Liver (tissue), 9 donors: ENCODE measurements around the gene CNIH1. TPM values are rescaled to one million over a fixed set of nuclear protein-coding genes. Genes with fewer than 3 reads are reported as not detected.
A peak's percentile ranks its signal among the peaks of the same experiment; 100 is the strongest.

ENCODE experiments used
- DNase-seq: peaks from one replicate; pipeline ENCODE4 v3.0.0-alpha.2; 2017; ENCODE audit warnings: low spot score
- H3K27ac ChIP-seq, 2 donors: one replicate each; pipeline ENCODE4 v1.7.0; 2013; ENCODE audit warnings: inconsistent platforms in 2 of 2, low read length in 2 of 2, control low read depth in 1 of 2, low read depth in 1 of 2, mild to moderate bottlenecking in 1 of 2
- H3K27me3 ChIP-seq, 4 donors: one replicate each; pipeline versions ENCODE4 v1.6.1 to v1.7.0; 2013; ENCODE audit warnings: low read length in 3 of 4, inconsistent platforms in 1 of 4, mild to moderate bottlenecking in 1 of 4, moderate library complexity in 1 of 4; ENCODE audit not compliant: control insufficient read depth in 4 of 4, insufficient read depth in 4 of 4
- H3K36me3 ChIP-seq, 4 donors: one replicate each; pipeline versions ENCODE4 v1.6.1 to v1.7.0; 2013; ENCODE audit warnings: low read length in 3 of 4, mild to moderate bottlenecking in 3 of 4, low read depth in 1 of 4, moderate library complexity in 1 of 4; ENCODE audit not compliant: control insufficient read depth in 4 of 4, insufficient read depth in 3 of 4
- H3K4me1 ChIP-seq, 4 donors: one replicate each; pipeline versions ENCODE4 v1.6.1 to v1.7.0; 2013; ENCODE audit warnings: low read length in 3 of 4, mild to moderate bottlenecking in 3 of 4, moderate library complexity in 1 of 4; ENCODE audit not compliant: control insufficient read depth in 4 of 4, insufficient read depth in 4 of 4
- H3K4me3 ChIP-seq, 3 donors: one replicate each; pipeline versions ENCODE4 v1.6.1 to v1.7.0; 2013; ENCODE audit warnings: low read length in 3 of 3, control low read depth in 1 of 3, low read depth in 1 of 3, mild to moderate bottlenecking in 1 of 3
- H3K9ac ChIP-seq, 2 donors: one replicate each; pipeline ENCODE4 v1.7.0; 2013; ENCODE audit warnings: low read length in 2 of 2, mild to moderate bottlenecking in 2 of 2, moderate library complexity in 2 of 2, control low read depth in 1 of 2, low read depth in 1 of 2
- H3K9me3 ChIP-seq, 4 donors: one replicate each; pipeline versions ENCODE4 v1.6.1 to v1.7.0; 2013; ENCODE audit warnings: low read length in 3 of 4; ENCODE audit not compliant: control insufficient read depth in 4 of 4
- ATF3 ChIP-seq: IDR thresholded peaks from 2 replicates; pipeline ENCODE4 v1.6.1; 2016; ENCODE audit warnings: antibody characterized with exemption
- CTCF ChIP-seq: fragments of 150-350 bp; IDR thresholded peaks from 2 replicates; pipeline ENCODE4 v1.5.1; 2017; ENCODE audit warnings: improper control_type of control experiment, low read depth, low read length; ENCODE audit not compliant: missing input control
- EGR1 ChIP-seq, 2 donors: IDR thresholded peaks; 2 replicates each; pipeline ENCODE4 v1.6.1; 2016 to 2018; ENCODE audit warnings: antibody characterized with exemption in 2 of 2, low read depth in 2 of 2
- GABPA ChIP-seq, 2 donors: IDR thresholded peaks in 1 of 2; conservative IDR thresholded peaks in 1 of 2; 2 replicates each; pipeline ENCODE4 v1.6.1; 2016; ENCODE audit warnings: antibody characterized with exemption in 2 of 2, mild to moderate bottlenecking in 1 of 2, moderate library complexity in 1 of 2
- HNF4A ChIP-seq, 2 donors: conservative IDR thresholded peaks; 2 replicates each; pipeline ENCODE4 v1.6.1; 2016; ENCODE audit warnings: antibody characterized with exemption in 2 of 2, mild to moderate bottlenecking in 2 of 2
- HNF4G ChIP-seq: IDR thresholded peaks from 2 replicates; pipeline ENCODE4 v1.6.1; 2016; ENCODE audit warnings: antibody characterized with exemption
- JUND ChIP-seq, 2 donors: IDR thresholded peaks; 2 replicates each; pipeline ENCODE4 v1.6.1; 2016; ENCODE audit warnings: antibody characterized with exemption in 2 of 2
- MAX ChIP-seq: IDR thresholded peaks from 2 replicates; pipeline ENCODE4 v1.6.1; 2016; ENCODE audit warnings: antibody characterized with exemption
- RAD21 ChIP-seq, 2 donors: IDR thresholded peaks; 2 replicates each; pipeline ENCODE4 v1.6.1; 2016; ENCODE audit warnings: antibody characterized with exemption in 2 of 2, mild to moderate bottlenecking in 2 of 2
- RXRA ChIP-seq, 2 donors: IDR thresholded peaks; 2 replicates each; pipeline ENCODE4 v1.6.1; 2017 to 2018; ENCODE audit warnings: antibody characterized with exemption in 2 of 2, mild to moderate bottlenecking in 1 of 2
- SP1 ChIP-seq: IDR thresholded peaks from 2 replicates; pipeline ENCODE4 v1.6.1; 2018; ENCODE audit warnings: antibody characterized with exemption, mild to moderate bottlenecking
- TAF1 ChIP-seq: conservative IDR thresholded peaks from 2 replicates; pipeline ENCODE4 v1.6.1; 2016; ENCODE audit warnings: antibody characterized with exemption, mild to moderate bottlenecking
- YY1 ChIP-seq: IDR thresholded peaks from 2 replicates; pipeline ENCODE4 v1.6.1; 2016; ENCODE audit warnings: antibody characterized with exemption, mild to moderate bottlenecking
- ZBTB33 ChIP-seq: IDR thresholded peaks from 2 replicates; pipeline ENCODE4 v1.6.1; 2016; ENCODE audit warnings: antibody characterized with exemption
- WGBS: extraction: QIAGEN DNeasy Blood & Tissue Kit; methylation state at CpG from one replicate; pipeline ENCODE4 v1.1.7; 2013; 5-methylcytosine and 5-hydroxymethylcytosine counted together
- polyA plus RNA-seq, 2 donors: library from polyadenylated mRNA; stranded (reverse) in 1 of 2; unstranded in 1 of 2; fragments of 200-250 nt in 1 of 2; fragments of >200 nt in 1 of 2; fragmentation: Nextera tagmentation in 1 of 2; extraction: Ambion mirVana in 1 of 2; gene quantifications; one replicate each; pipeline versions ENCODE4 v1.2.1 to v1.2.3, GENCODE V29; 2013 to 2015
- total RNA-seq, 2 donors: library from RNA; depleted of rRNA; stranded (reverse); fragments of >200 nt; gene quantifications; one replicate each; pipeline ENCODE4 v1.2.3, GENCODE V29; 2014
- donor health status: healthy.
- donor health status: healthy.
- donor health status: healthy.
- donor health status: healthy.
- donor health status: healthy.

CNIH1 gene
- total and polyA plus RNA-seq, 4 donors, result 33.9 to 193 (median 116) TPM

- TF ChIP-seq MAX (no peak), GABPA (IDR thresholded peaks at IDR 0.05 in 1 of 2, conservative IDR thresholded peaks at IDR 0.05 in 1 of 2) (no peak), RXRA (IDR thresholded peaks at IDR 0.05) (no peak), JUND (IDR thresholded peaks at IDR 0.05) (no peak), HNF4A (conservative IDR thresholded peaks at IDR 0.05) (no peak), EGR1 (IDR thresholded peaks at IDR 0.05; ENCODE audit: low read depth in 2 of 2) (no peak), YY1 (no peak), SP1 (no peak)
Observed at GRCh38 chr14:54486685-54487084, 45.5 kb upstream of the CNIH1 start (continued).

GRCh38 chr14:54483846-54484245 lies 42.7 kb upstream of the CNIH1 start:
- Histone ChIP-seq H3K36me3 (peaks cover 0 to 2% (median 2%) of the 10 kb centered on the region in 4 donors), H3K9ac (no peak overlapping the region), H3K4me3 (no peak overlapping the region), H3K27ac (peak overlapping the region in 1 of 2 donors; percentile 26), H3K4me1 (peaks cover 6 to 26% (median 21%) of the 10 kb centered on the region in 4 donors), H3K9me3 (no peaks in the 10 kb centered on the region), H3K27me3 (no peaks in the 10 kb centered on the region)
- TF ChIP-seq RAD21 (IDR thresholded peaks at IDR 0.05) (no peak), MAX (no peak), JUND (IDR thresholded peaks at IDR 0.05) (no peak), TAF1 (no peak), RXRA (IDR thresholded peaks at IDR 0.05) (no peak), CTCF (no peak), ATF3 (no peak), ZBTB33 (no peak), EGR1 (IDR thresholded peaks at IDR 0.05; ENCODE audit: low read depth in 2 of 2) (no peak)
- DNase-seq, result no peak

GRCh38 chr14:54483073-54483745 lies 42.0 kb upstream of the CNIH1 start:
- Histone ChIP-seq H3K27ac (peak overlapping the region; percentile 19 to 26), H3K4me3 (no peak overlapping the region), H3K4me1 (peaks cover 6 to 26% (median 19%) of the 10 kb centered on the region in 4 donors), H3K27me3 (no peaks in the 10 kb centered on the region), H3K36me3 (peaks cover 0 to 7% (median 2%) of the 10 kb centered on the region in 4 donors), H3K9ac (no peak overlapping the region), H3K9me3 (no peaks in the 10 kb centered on the region)
- WGBS, result 67% methylated on average over 8 of the region's 8 CpGs
- DNase-seq, result no peak
- TF ChIP-seq ZBTB33 (no peak), JUND (IDR thresholded peaks at IDR 0.05) (peak in 1 of 2 donors; percentile 53), RAD21 (IDR thresholded peaks at IDR 0.05) (peak; percentile 26 to 56), GABPA (IDR thresholded peaks at IDR 0.05 in 1 of 2, conservative IDR thresholded peaks at IDR 0.05 in 1 of 2) (no peak), HNF4G (peak; percentile 66), SP1 (peak; percentile 85), RXRA (IDR thresholded peaks at IDR 0.05) (peak; percentile 73 to 77), CTCF (no peak), EGR1 (IDR thresholded peaks at IDR 0.05; ENCODE audit: low read depth in 2 of 2) (no peak), TAF1 (no peak)
